Small intestine (tissue), 7 donors: Measurements from ENCODE around the gene SPR. TPM values are rescaled to one million over a fixed set of nuclear protein-coding genes. Genes with fewer than 3 reads are reported as not detected.

Source experiments
- DNase-seq, 2 donors: peaks; one replicate each; pipeline versions ENCODE4 v3.0.0 to v3.0.0-alpha.2; 2013
- FAIRE-seq: peaks from 2 replicates; lab custom pipeline; 2012; peaks lifted over from hg19 to GRCh38; lab: Jason Lieb, UNC
- H3K27ac ChIP-seq, 3 donors: one replicate each; pipeline ENCODE4 v1.5.1; 2013; ENCODE audit warnings: low read length in 2 of 3, mild to moderate bottlenecking in 2 of 3, control low read depth in 1 of 3, inconsistent platforms in 1 of 3, low read depth in 1 of 3, moderate library complexity in 1 of 3
- H3K27me3 ChIP-seq, 3 donors: one replicate each; pipeline ENCODE4 v1.6.1; 2013; ENCODE audit warnings: low read length in 3 of 3, inconsistent platforms in 1 of 3; ENCODE audit not compliant: control insufficient read depth in 3 of 3, insufficient read depth in 3 of 3
- H3K36me3 ChIP-seq, 3 donors: one replicate each; pipeline ENCODE4 v1.6.1; 2013; ENCODE audit warnings: low read length in 3 of 3, inconsistent platforms in 1 of 3, low read depth in 1 of 3, mild to moderate bottlenecking in 1 of 3, moderate library complexity in 1 of 3; ENCODE audit not compliant: control insufficient read depth in 3 of 3, insufficient read depth in 2 of 3
- H3K4me1 ChIP-seq, 3 donors: one replicate each; pipeline ENCODE4 v1.6.1; 2013; ENCODE audit warnings: low read length in 2 of 3, inconsistent platforms in 1 of 3, low read depth in 1 of 3, mild to moderate bottlenecking in 1 of 3, moderate library complexity in 1 of 3; ENCODE audit not compliant: control insufficient read depth in 3 of 3, insufficient read depth in 2 of 3
- H3K4me3 ChIP-seq, 3 donors: one replicate each; pipeline ENCODE4 v1.5.1; 2013; ENCODE audit warnings: low read length in 3 of 3, control low read depth in 1 of 3, inconsistent platforms in 1 of 3, low read depth in 1 of 3, mild to moderate bottlenecking in 1 of 3, moderate library complexity in 1 of 3
- H3K9me3 ChIP-seq, 2 donors: one replicate each; pipeline ENCODE4 v1.6.1; 2013; ENCODE audit warnings: low read depth in 1 of 2, low read length in 1 of 2; ENCODE audit not compliant: control insufficient read depth in 2 of 2, insufficient read depth in 1 of 2
- WGBS, 3 donors: extraction: QIAGEN DNeasy Blood & Tissue Kit; methylation state at CpG; one replicate each; pipeline ENCODE4 v1.1.7; 2013; 5-methylcytosine and 5-hydroxymethylcytosine counted together
- polyA plus RNA-seq, 4 donors: library from polyadenylated mRNA; stranded (reverse) in 3 of 4; unstranded in 1 of 4; fragments of 200-250 nt in 3 of 4; fragments of 120-200 nt in 1 of 4; gene quantifications; one replicate each; pipeline versions ENCODE4 v1.2.1 to v1.2.3, GENCODE V29; 2013
- donor health status: healthy with polysubstance abuse.
- donor health status: control.
- donor health status: control.
- donor health status: Bipolar disorder and iron deficiency.
- donor health status: healthy.

The SPR gene
- polyA plus RNA-seq, 4 donors: 40.6 to 50.0 (median 44.4) TPM

- H3K36me3 ChIP-seq: no peaks in the 10 kb centered on the region
- no peak for FAIRE-seq
- WGBS, 3 donors: 87 to 91% (median 89%) methylated on average over 3 of the region's 3 CpGs
- H3K27ac ChIP-seq: no peak overlapping the region
- H3K9me3 ChIP-seq: no peaks in the 10 kb centered on the region
- peaks cover 0 to 22% (median 0%) of the 10 kb centered on the region in 3 donors for H3K27me3 ChIP-seq
- DNase-seq: no peak
- H3K4me1 ChIP-seq: no peaks in the 10 kb centered on the region
- no peak overlapping the region for H3K4me3 ChIP-seq
Measured at GRCh38 chr2:72848436-72849137, 38.6 kb upstream of the SPR start.

- no peak for FAIRE-seq
Measured at GRCh38 chr2:72849138-72849462, 38.1 kb upstream of the SPR start.

GRCh38 chr2:72851333-72851732, 35.9 kb upstream of the SPR start:
- H3K27me3 ChIP-seq: peaks cover 0 to 32% (median 0%) of the 10 kb centered on the region in 3 donors
- no peaks in the 10 kb centered on the region for H3K36me3 ChIP-seq
- H3K9me3 ChIP-seq: no peaks in the 10 kb centered on the region
- DNase-seq: no peak
- H3K4me1 ChIP-seq: no peaks in the 10 kb centered on the region
- no peak for FAIRE-seq
- WGBS, 3 donors: 58 to 76% (median 73%) methylated on average over 6 to 7 of the region's 7 CpGs
- no peak overlapping the region for H3K27ac ChIP-seq
- H3K4me3 ChIP-seq: no peak overlapping the region

More at GRCh38 chr2:72849138-72849462, 38.1 kb upstream of the SPR start:
- WGBS, 3 donors: 33 to 58% (median 53%) methylated on average over 1 of the region's 1 CpG
- no peak for DNase-seq
- Histone ChIP-seq H3K4me3 (no peak overlapping the region), H3K9me3 (no peaks in the 10 kb centered on the region), H3K36me3 (no peaks in the 10 kb centered on the region), H3K27ac (no peak overlapping the region), H3K27me3 (peaks cover 0 to 22% (median 0%) of the 10 kb centered on the region in 3 donors), H3K4me1 (no peaks in the 10 kb centered on the region)

GRCh38 chr2:72859831-72860262, 27.4 kb upstream of the SPR start:
- H3K9me3 ChIP-seq: no peaks in the 10 kb centered on the region
- 2 to 4% (median 3%) methylated on average over 3 of the region's 3 CpGs for WGBS, 3 donors
- peak; percentile 82 to 85 for DNase-seq
- H3K4me1 ChIP-seq: peaks cover 0 to 2% (median 0%) of the 10 kb centered on the region in 3 donors
- no peak overlapping the region for H3K27ac ChIP-seq
- H3K4me3 ChIP-seq: no peak overlapping the region
- H3K27me3 ChIP-seq: peaks cover 0 to 30% (median 6%) of the 10 kb centered on the region in 3 donors
- H3K36me3 ChIP-seq: no peaks in the 10 kb centered on the region
- FAIRE-seq: no peak

- Histone ChIP-seq H3K36me3 (no peaks in the 10 kb centered on the region), H3K4me1 (peaks cover 0 to 2% (median 0%) of the 10 kb centered on the region in 3 donors), H3K27ac (no peak overlapping the region), H3K27me3 (peaks cover 0 to 26% (median 4%) of the 10 kb centered on the region in 3 donors), H3K9me3 (no peaks in the 10 kb centered on the region), H3K4me3 (peak overlapping the region in 1 of 3 donors; percentile 3)
- FAIRE-seq: no peak
- WGBS, 3 donors: 2 to 5% (median 3%) methylated on average over 33 of the region's 33 CpGs
- DNase-seq: peak; percentile 90 to 95
Measured at GRCh38 chr2:72862239-72862988, 24.8 kb upstream of the SPR start.

- Histone ChIP-seq H3K27me3 (peaks cover 0 to 23% (median 4%) of the 10 kb centered on the region in 3 donors), H3K27ac (no peak overlapping the region), H3K4me3 (peak overlapping the region in 1 of 3 donors; percentile 3), H3K9me3 (no peaks in the 10 kb centered on the region), H3K36me3 (no peaks in the 10 kb centered on the region), H3K4me1 (peaks cover 0 to 2% (median 0%) of the 10 kb centered on the region in 3 donors)
- 37 to 54% (median 50%) methylated on average over 13 of the region's 13 CpGs for WGBS, 3 donors
- no peak for FAIRE-seq
- DNase-seq: no peak
Measured at GRCh38 chr2:72863046-72863445, 24.2 kb upstream of the SPR start.

- no peak overlapping the region for H3K27ac ChIP-seq
- H3K27me3 ChIP-seq: peaks cover 0 to 23% (median 4%) of the 10 kb centered on the region in 3 donors
- H3K4me1 ChIP-seq: peaks cover 0 to 2% (median 0%) of the 10 kb centered on the region in 3 donors
- no peak overlapping the region for H3K4me3 ChIP-seq
- FAIRE-seq (no peak), DNase-seq (no peak)
- 32 to 64% (median 56%) methylated on average over 2 of the region's 2 CpGs for WGBS, 3 donors
- no peaks in the 10 kb centered on the region for H3K9me3 ChIP-seq
- H3K36me3 ChIP-seq: no peaks in the 10 kb centered on the region
Measured at GRCh38 chr2:72864500-72864899, 22.7 kb upstream of the SPR start.

GRCh38 chr2:72871060-72871459, 16.1 kb upstream of the SPR start:
- peaks cover 0 to 4% of the 10 kb centered on the region in 2 donors for H3K9me3 ChIP-seq
- WGBS, 3 donors: 36 to 50% (median 47%) methylated on average over 1 of the region's 1 CpG

More at GRCh38 chr2:72871060-72871459, 16.1 kb upstream of the SPR start:
- no peak for DNase-seq
- no peak overlapping the region for H3K27ac ChIP-seq
- H3K36me3 ChIP-seq: no peaks in the 10 kb centered on the region
- H3K4me1 ChIP-seq: no peaks in the 10 kb centered on the region
- peaks cover 0 to 11% (median 0%) of the 10 kb centered on the region in 3 donors for H3K27me3 ChIP-seq
- FAIRE-seq: no peak
- H3K4me3 ChIP-seq: no peak overlapping the region
